Posterior cingulate gyrus (tissue), 11 donors: ENCODE results near the gene FAM83F.
A peak's percentile ranks its signal among the peaks of the same experiment; 100 is the strongest.

Source experiments
- DNase-seq, 10 donors: peaks; one replicate each; pipeline versions ENCODE4 v3.0.0 to v3.0.0-alpha.2; 2020 to 2021; ENCODE audit warnings: mixed read lengths in 3 of 10
- intact Hi-C: fragments of 100-400 bp; cut with DNase I; formaldehyde crosslinking; loops from one replicate; pipeline ENCODE4 v1.15.1; 2023

Gene FAM83F

GRCh38 chr22:39962071-39962470 is 32.7 kb upstream of the FAM83F start:
- no peak for DNase-seq
- intact Hi-C loops = no loop called here

GRCh38 chr22:39965748-39966147 is 29.0 kb upstream of the FAM83F start:
- intact Hi-C loops = no loop called here
- no peak for DNase-seq

- DNase-seq = no peak
- intact Hi-C loops = no loop called here
These were observed 28.3 kb upstream of the FAM83F start for GRCh38 chr22:39966470-39966869.

GRCh38 chr22:39967103-39967829 is 27.5 kb upstream of the FAM83F start:
- no peak for DNase-seq
- intact Hi-C loops = no loop called here

- intact Hi-C loops = no loop called here
- DNase-seq = peak in 2 of 10 donors; percentile 29 to 67
These were observed 26.5 kb upstream of the FAM83F start for GRCh38 chr22:39967996-39968972.

GRCh38 chr22:39970742-39971141 is 24.0 kb upstream of the FAM83F start:
- intact Hi-C loops = no loop called here
- DNase-seq = peak in 1 of 10 donors; percentile 61

GRCh38 chr22:39972641-39973040 is 22.1 kb upstream of the FAM83F start:
- intact Hi-C loops = no loop called here

GRCh38 chr22:39973656-39974055 is 21.1 kb upstream of the FAM83F start:
- no peak for DNase-seq
- intact Hi-C loops = no loop called here

More at GRCh38 chr22:39972641-39973040, 22.1 kb upstream of the FAM83F start:
- no peak for DNase-seq

- no peak for DNase-seq
- intact Hi-C loops = no loop called here
These were observed 20.7 kb upstream of the FAM83F start for GRCh38 chr22:39974065-39974464.

GRCh38 chr22:39979048-39979447 is 15.7 kb upstream of the FAM83F start:
- peak in 1 of 10 donors; percentile 16 for DNase-seq
- intact Hi-C loops = no loop called here

- intact Hi-C loops = no loop called here
- DNase-seq = peak in 1 of 10 donors; percentile 25
These were observed 15.3 kb upstream of the FAM83F start for GRCh38 chr22:39979458-39979857.

- peak in 2 of 10 donors; percentile 30 to 83 for DNase-seq
- intact Hi-C loops = no loop called here
These were observed 14.2 kb upstream of the FAM83F start for GRCh38 chr22:39980596-39980995.

GRCh38 chr22:39983346-39983745 is 11.4 kb upstream of the FAM83F start:
- intact Hi-C loops = no loop called here
- DNase-seq = peak in 1 of 10 donors; percentile 53

- intact Hi-C loops = no loop called here
- DNase-seq = no peak
These were observed 10.7 kb upstream of the FAM83F start for GRCh38 chr22:39984006-39984405.

- intact Hi-C loops = no loop called here
- no peak for DNase-seq
These were observed 10.0 kb upstream of the FAM83F start for GRCh38 chr22:39984746-39985145.

GRCh38 chr22:39985383-39986035 is 9.2 kb upstream of the FAM83F start:
- DNase-seq = peak in 1 of 10 donors; percentile 65
- intact Hi-C loops = no loop called here

GRCh38 chr22:39988386-39989114 is 6.2 kb upstream of the FAM83F start:
- intact Hi-C loops = no loop called here

GRCh38 chr22:39989633-39990032 is 5.1 kb upstream of the FAM83F start:
- intact Hi-C loops = no loop called here
- peak in 1 of 10 donors; percentile 41 for DNase-seq

More at GRCh38 chr22:39988386-39989114, 6.2 kb upstream of the FAM83F start:
- DNase-seq = peak in 1 of 10 donors; percentile 70

- DNase-seq = no peak
- intact Hi-C loops = no loop called here
These were observed 4.1 kb upstream of the FAM83F start for GRCh38 chr22:39990686-39991085.
